GM12875 (cell line): ENCODE data around the gene SLC15A3.

Source experiments
- H3K4me3 ChIP-seq: one replicate; pipeline ENCODE4 v1.5.1; 2011; ENCODE audit warnings: low read depth, low read length, control low read depth
- TF ChIP-seq, protein P1 (sequence below): IDR thresholded peaks from 2 replicates; pipeline ENCODE4 v1.5.1; 2011; ENCODE audit warnings: low read depth, mild to moderate bottlenecking, control low read depth, inconsistent platforms, low read length, moderate library complexity, borderline replicate concordance; ENCODE audit not compliant: insufficient read depth

SLC15A3 gene

DNA sequence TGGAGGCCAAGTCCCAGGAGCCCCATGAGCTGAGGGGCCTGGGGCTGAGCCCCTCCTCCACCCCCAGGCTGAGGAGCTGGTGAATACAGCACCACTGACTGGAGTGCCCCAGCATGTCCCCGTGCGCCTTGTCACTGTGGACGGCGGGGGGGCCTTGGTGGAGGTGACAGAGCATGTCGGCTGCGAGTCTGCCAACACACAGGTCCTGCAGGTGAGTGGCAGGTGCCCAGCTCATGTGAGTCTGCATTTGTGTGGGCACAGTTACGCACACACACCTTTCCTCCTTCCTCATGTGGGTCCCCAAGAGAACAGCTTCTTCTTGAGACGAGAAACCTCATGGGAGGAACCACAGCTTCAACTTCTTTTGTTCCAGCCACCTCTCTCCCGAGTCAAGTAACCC is 20.1 kb downstream of the SLC15A3 start:
- no peak overlapping the region for H3K4me3 ChIP-seq
- TF ChIP-seq, protein P1, sequence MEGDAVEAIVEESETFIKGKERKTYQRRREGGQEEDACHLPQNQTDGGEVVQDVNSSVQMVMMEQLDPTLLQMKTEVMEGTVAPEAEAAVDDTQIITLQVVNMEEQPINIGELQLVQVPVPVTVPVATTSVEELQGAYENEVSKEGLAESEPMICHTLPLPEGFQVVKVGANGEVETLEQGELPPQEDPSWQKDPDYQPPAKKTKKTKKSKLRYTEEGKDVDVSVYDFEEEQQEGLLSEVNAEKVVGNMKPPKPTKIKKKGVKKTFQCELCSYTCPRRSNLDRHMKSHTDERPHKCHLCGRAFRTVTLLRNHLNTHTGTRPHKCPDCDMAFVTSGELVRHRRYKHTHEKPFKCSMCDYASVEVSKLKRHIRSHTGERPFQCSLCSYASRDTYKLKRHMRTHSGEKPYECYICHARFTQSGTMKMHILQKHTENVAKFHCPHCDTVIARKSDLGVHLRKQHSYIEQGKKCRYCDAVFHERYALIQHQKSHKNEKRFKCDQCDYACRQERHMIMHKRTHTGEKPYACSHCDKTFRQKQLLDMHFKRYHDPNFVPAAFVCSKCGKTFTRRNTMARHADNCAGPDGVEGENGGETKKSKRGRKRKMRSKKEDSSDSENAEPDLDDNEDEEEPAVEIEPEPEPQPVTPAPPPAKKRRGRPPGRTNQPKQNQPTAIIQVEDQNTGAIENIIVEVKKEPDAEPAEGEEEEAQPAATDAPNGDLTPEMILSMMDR: no peak

DNA sequence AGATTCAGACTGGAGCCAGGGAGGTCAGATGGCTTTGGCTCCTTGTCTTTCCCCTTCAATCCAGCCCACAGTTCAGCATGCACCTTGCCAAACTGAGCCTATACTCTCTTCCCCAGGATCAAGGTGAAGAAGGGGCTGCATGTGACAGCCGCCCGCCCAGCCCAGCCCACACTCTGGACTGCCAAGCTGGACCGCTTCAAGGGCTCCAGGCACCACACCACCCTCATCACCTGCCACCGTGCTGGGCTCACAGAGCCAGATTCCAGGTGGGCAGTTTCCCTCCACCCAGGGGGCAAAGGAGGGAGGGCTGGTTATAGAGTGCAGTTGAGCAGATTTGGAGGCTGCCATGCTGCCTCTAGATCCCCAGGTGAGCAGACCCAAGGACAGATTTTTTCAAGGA is 21.6 kb downstream of the SLC15A3 start:
- H3K4me3 ChIP-seq: no peak overlapping the region
- TF ChIP-seq, protein P1: no peak

DNA sequence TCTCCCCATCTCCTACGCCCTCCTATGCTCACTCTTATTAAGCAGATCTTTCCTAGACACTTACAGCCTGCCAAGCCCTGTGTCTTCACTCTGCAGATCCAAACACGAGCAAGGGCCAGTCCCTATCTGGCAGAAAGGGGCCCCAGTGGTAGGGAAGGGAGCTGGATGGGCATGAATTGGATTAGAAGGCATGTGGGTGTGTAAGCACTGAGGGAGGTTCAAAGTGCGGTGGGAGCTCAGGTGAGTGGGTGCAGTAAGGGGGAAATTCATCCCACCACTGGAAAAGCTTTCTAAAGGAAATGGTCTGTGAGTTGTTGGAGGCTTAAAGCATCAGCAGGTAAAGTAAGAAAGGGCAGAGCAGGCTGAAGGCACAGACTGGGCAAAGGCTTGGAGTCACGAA is 22.2 kb downstream of the SLC15A3 start:
- TF ChIP-seq, protein P1: no peak
- no peak overlapping the region for H3K4me3 ChIP-seq

DNA sequence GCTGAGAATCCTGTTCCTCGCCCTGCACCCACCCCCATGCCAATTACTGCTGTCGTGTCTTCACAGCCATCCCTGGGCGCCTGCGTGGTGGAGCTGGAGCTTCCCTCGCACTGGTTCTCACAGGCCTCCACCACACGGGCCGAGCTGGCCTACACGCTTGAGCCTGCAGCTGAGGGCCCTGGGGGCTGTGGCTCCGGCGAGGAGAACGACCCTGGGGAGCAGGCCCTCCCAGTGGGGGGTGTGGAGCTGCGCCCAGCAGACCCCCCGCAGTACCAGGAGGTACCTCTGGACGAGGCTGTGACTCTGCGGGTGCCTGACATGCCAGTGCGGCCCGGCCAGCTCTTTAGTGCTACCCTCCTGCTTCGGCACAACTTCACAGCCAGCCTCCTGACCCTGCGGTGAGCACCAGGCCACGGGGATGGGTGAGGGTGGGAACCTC is 23.4 kb downstream of the SLC15A3 start:
- no peak overlapping the region for H3K4me3 ChIP-seq
- TF ChIP-seq, protein P1: no peak

DNA sequence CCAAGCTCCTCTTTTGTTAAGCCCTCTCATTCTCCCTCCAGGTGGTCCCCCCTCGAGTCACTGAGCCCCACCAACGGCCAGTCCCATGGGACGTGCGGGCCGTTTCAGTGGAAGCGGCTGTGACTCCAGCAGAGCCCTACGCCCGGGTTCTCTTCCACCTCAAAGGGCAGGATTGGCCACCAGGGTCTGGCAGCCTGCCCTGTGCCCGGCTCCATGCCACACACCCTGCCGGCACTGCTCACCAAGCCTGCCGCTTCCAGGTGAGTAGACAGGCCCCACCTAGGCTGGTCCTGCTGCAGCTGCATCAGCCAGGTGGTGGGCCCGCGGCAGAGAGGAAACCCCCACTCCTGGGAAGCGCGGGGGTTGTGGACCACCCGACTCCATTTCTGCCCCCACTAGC is 24.4 kb downstream of the SLC15A3 start:
- H3K4me3 ChIP-seq: no peak overlapping the region
- TF ChIP-seq, protein P1: no peak

DNA sequence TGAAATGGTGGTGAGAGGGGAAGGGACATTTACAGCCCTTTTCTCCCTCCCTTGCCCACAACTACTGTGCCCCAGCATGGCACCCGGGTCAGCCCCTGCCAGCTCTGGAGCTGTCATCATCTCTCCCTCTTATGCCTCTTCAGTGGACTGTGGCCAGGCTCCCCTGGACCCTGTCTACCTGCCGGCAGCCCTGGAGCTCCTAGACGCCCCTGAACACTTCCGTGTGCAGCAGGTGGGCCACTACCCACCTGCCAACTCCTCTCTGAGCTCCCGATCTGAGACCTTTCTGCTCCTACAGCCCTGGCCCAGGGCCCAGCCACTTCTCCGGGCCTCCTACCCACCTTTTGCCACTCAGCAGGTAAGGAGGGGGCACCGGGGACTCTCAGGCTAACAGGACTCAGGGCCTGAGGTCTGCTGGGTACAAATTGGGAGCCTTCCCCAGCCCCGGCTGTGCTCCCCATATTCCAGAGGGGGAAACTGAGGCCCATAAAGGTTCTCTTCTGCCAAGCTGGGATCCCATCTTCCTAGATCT is 24.8 kb downstream of the SLC15A3 start:
- TF ChIP-seq, protein P1: no peak
- H3K4me3 ChIP-seq: no peak overlapping the region

DNA sequence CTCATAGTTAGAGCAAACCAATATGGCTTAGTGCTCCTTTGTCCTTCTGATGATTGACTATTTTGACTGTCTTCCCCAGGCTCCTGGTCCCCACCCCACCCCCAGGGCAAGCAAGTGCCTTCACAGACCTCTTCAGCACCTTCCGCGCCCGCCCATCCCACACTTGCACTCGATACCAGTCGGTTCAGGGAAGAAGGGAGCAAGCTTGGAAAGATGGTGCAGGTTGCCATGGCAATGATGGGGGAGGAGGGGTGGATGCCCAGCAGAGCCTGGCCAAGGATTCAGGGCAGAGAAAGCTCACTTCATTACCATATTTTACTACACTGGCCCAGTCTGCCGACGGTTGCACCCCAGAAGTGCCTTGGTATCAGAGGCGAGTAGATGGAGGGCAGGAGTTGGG is 25.5 kb downstream of the SLC15A3 start:
- TF ChIP-seq, protein P1: no peak

More for the DNA sequence above, 25.5 kb downstream of the SLC15A3 start:
- no peak overlapping the region for H3K4me3 ChIP-seq
